Cardiac muscle cell (in vitro differentiated cells and primary cell): Measurements from ENCODE around the gene VPS9D1. TPM values are rescaled to one million over a fixed set of nuclear protein-coding genes. Genes with fewer than 3 reads are reported as not detected.

ENCODE experiments used
- DNase-seq, 2 donors: peaks; one replicate each; pipeline versions ENCODE4 v3.0.0 to v3.0.0-alpha.2; 2010 to 2017; ENCODE audit warnings: low read depth in 1 of 2, low spot score in 1 of 2
- H3K27ac ChIP-seq: fragments of 200-600 bp; sonication (generic); 2 replicates; pipeline ENCODE4 v1.5.1; 2016
- H3K27me3 ChIP-seq: fragments of 200-600 bp; sonication (generic); 2 replicates; pipeline ENCODE4 v1.6.0; 2016; ENCODE audit warnings: control low read depth
- H3K36me3 ChIP-seq: fragments of 200-600 bp; sonication (generic); 2 replicates; pipeline ENCODE4 v1.5.1; 2016; ENCODE audit warnings: control low read depth
- H3K4me1 ChIP-seq: fragments of 200-600 bp; sonication (generic); 2 replicates; pipeline ENCODE4 v1.8.1; 2017; ENCODE audit warnings: low read depth, mild to moderate bottlenecking, mixed run types
- H3K4me3 ChIP-seq: fragments of 200-600 bp; sonication (generic); 2 replicates; pipeline ENCODE4 v1.5.1; 2016; ENCODE audit warnings: mild to moderate bottlenecking
- H3K9me3 ChIP-seq: fragments of 200-600 bp; sonication (generic); 2 replicates; pipeline ENCODE4 v1.5.1; 2017; ENCODE audit warnings: low read depth, mild to moderate bottlenecking, control low read depth
- CTCF ChIP-seq: IDR thresholded peaks from 2 replicates; pipeline ENCODE4 v1.5.1; 2012; ENCODE audit warnings: low read depth, mild to moderate bottlenecking, low read length
- polyA plus RNA-seq: library from polyadenylated mRNA; unstranded; fragments of >200 nt; fragmentation: Nextera tagmentation; extraction: Ambion mirVana; gene quantifications from 2 replicates; pipeline ENCODE4 v1.2.1, GENCODE V29; 2016
- total RNA-seq: library from RNA; depleted of rRNA; stranded (reverse); fragments of >200 nt; gene quantifications from 2 replicates; pipeline ENCODE4 v1.2.3, GENCODE V29; 2016

Gene VPS9D1
- total RNA-seq (21.3 and 30.0 TPM in 2 replicates), polyA plus RNA-seq (15.4 and 22.3 TPM in 2 replicates)

- Histone ChIP-seq H3K4me3 (peak within 1 kb of the TSS; percentile 80), H3K36me3 (no peaks in the 10 kb centered on the region), H3K27ac (peak within 1 kb of the TSS; percentile 96), H3K4me1 (peaks cover 10% of the 10 kb centered on the region), H3K9me3 (no peaks in the 10 kb centered on the region), H3K27me3 (no peaks in the 10 kb centered on the region)
- no peak for TF ChIP-seq CTCF
- peak; percentile 85 to 93 for DNase-seq
These were observed at the start of gene VPS9D1, which contains the start of gene ZNF276 for GRCh38 chr16:89720813-89721545. Gene VPS9D1 (minus strand): TSS chr16:89720898. CDS start chr16:89720861, 37 bp downstream. Gene ZNF276 (plus strand): TSS chr16:89721537. CDS start chr16:89721641, 104 bp downstream.

GRCh38 chr16:89770367-89770766 is 49.7 kb upstream of the VPS9D1 start:
- DNase-seq: no peak
- Histone ChIP-seq H3K4me1 (no peaks in the 10 kb centered on the region), H3K9me3 (no peaks in the 10 kb centered on the region), H3K27me3 (no peaks in the 10 kb centered on the region), H3K36me3 (peaks cover 18% of the 10 kb centered on the region), H3K4me3 (no peak overlapping the region), H3K27ac (no peak overlapping the region)
- no peak for TF ChIP-seq CTCF

GRCh38 chr16:89765292-89765830 is 44.7 kb upstream of the VPS9D1 start:
- H3K36me3 ChIP-seq: peaks cover 15% of the 10 kb centered on the region
- no peak for TF ChIP-seq CTCF
- no peak for DNase-seq
- H3K4me1 ChIP-seq: no peaks in the 10 kb centered on the region
- H3K4me3 ChIP-seq: no peak overlapping the region
- no peaks in the 10 kb centered on the region for H3K27me3 ChIP-seq
- no peaks in the 10 kb centered on the region for H3K9me3 ChIP-seq
- H3K27ac ChIP-seq: no peak overlapping the region

- no peak for TF ChIP-seq CTCF
- peak in 1 of 2 donors; percentile 5 for DNase-seq
- Histone ChIP-seq H3K4me3 (no peak overlapping the region), H3K4me1 (no peaks in the 10 kb centered on the region), H3K27ac (no peak overlapping the region), H3K36me3 (peaks cover 15% of the 10 kb centered on the region), H3K9me3 (no peaks in the 10 kb centered on the region), H3K27me3 (no peaks in the 10 kb centered on the region)
These were observed 44.1 kb upstream of the VPS9D1 start for GRCh38 chr16:89764711-89765201.

- TF ChIP-seq CTCF: no peak
These were observed 40.7 kb upstream of the VPS9D1 start for GRCh38 chr16:89761304-89761922.

More at GRCh38 chr16:89761304-89761922, 40.7 kb upstream of the VPS9D1 start:
- no peaks in the 10 kb centered on the region for H3K9me3 ChIP-seq
- no peaks in the 10 kb centered on the region for H3K4me1 ChIP-seq
- H3K27ac ChIP-seq: no peak overlapping the region
- peaks cover 2% of the 10 kb centered on the region for H3K36me3 ChIP-seq
- no peaks in the 10 kb centered on the region for H3K27me3 ChIP-seq
- DNase-seq: no peak
- no peak overlapping the region for H3K4me3 ChIP-seq
